Nephron (organoid): ENCODE measurements around the gene ZMIZ1.

ENCODE experiments used
- H3K27ac Mint-ChIP-seq, 3 experiments: 2 replicates each; pipeline ENCODE4 v1.8.0; 2020; ENCODE audit warnings: mixed read lengths in 3 of 3, mild to moderate bottlenecking in 2 of 3, moderate library complexity in 1 of 3
- H3K27me3 Mint-ChIP-seq: 2 replicates; pipeline ENCODE4 v1.8.0; 2021; ENCODE audit warnings: low read depth, mild to moderate bottlenecking, moderate library complexity, mixed read lengths
- H3K36me3 Mint-ChIP-seq: 2 replicates; pipeline ENCODE4 v1.8.0; 2020; ENCODE audit warnings: low read depth, mixed read lengths
- H3K4me1 Mint-ChIP-seq: 2 replicates; pipeline ENCODE4 v1.8.0; 2020; ENCODE audit warnings: mixed read lengths
- H3K4me3 Mint-ChIP-seq, 3 experiments: 2 replicates each; pipeline ENCODE4 v1.8.0; 2020; ENCODE audit warnings: mild to moderate bottlenecking in 3 of 3, mixed read lengths in 3 of 3, moderate library complexity in 2 of 3
- H3K9me3 Mint-ChIP-seq: 2 replicates; pipeline ENCODE4 v1.8.0; 2020; ENCODE audit warnings: mixed read lengths
- TF ChIP-seq, protein P1 (sequence below), 3 experiments: fragments of 200-600 bp; sonication (generic); IDR thresholded peaks; one replicate each; pipeline ENCODE4 v1.5.0; 2021; ENCODE audit warnings: antibody characterized with exemption in 3 of 3; ENCODE audit not compliant: unreplicated experiment in 3 of 3

The ZMIZ1 gene

DNA sequence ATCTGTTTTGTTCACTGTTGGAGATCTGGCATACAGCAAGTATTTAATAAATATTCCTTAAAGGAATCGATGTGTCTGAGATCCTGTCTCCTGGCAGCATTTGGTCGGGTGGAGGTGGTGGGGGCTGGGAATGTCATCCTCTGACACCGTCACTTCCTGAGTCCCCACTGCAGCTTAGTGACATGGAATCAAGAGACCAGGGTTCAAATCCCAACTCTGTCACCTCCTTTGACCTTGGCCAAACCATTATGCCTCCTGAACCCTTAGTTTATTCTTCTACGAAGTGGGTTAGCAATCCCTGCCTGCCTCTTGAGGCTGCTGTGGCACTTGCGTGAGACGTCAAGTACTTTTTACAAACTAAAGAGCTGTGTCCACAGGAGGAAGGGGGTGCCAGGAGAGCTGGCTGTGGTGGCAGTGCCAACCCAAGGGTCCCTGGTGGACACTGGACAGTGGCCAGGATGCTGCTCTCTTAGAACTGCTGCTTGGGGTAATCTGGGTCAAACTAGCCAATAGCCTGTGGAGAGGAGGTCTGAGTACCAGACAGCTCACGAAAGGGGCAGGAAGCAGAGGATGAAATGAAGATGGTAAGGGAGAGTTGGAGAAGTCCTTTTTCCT lies 8.0 kb upstream of the ZMIZ1 start:
- no peaks in the 10 kb centered on the region for H3K9me3 Mint-ChIP-seq
- TF ChIP-seq, protein P1, sequence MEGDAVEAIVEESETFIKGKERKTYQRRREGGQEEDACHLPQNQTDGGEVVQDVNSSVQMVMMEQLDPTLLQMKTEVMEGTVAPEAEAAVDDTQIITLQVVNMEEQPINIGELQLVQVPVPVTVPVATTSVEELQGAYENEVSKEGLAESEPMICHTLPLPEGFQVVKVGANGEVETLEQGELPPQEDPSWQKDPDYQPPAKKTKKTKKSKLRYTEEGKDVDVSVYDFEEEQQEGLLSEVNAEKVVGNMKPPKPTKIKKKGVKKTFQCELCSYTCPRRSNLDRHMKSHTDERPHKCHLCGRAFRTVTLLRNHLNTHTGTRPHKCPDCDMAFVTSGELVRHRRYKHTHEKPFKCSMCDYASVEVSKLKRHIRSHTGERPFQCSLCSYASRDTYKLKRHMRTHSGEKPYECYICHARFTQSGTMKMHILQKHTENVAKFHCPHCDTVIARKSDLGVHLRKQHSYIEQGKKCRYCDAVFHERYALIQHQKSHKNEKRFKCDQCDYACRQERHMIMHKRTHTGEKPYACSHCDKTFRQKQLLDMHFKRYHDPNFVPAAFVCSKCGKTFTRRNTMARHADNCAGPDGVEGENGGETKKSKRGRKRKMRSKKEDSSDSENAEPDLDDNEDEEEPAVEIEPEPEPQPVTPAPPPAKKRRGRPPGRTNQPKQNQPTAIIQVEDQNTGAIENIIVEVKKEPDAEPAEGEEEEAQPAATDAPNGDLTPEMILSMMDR (IDR thresholded peaks at IDR 0.05; ENCODE audit: unreplicated experiment in 3 of 3) = no peak
- peak overlapping the region; percentile 44 to 63 (median 45) for H3K27ac Mint-ChIP-seq
- peaks cover 35% of the 10 kb centered on the region for H3K27me3 Mint-ChIP-seq
- H3K36me3 Mint-ChIP-seq = no peaks in the 10 kb centered on the region
- peaks cover 19% of the 10 kb centered on the region for H3K4me1 Mint-ChIP-seq
- no peak overlapping the region for H3K4me3 Mint-ChIP-seq

DNA sequence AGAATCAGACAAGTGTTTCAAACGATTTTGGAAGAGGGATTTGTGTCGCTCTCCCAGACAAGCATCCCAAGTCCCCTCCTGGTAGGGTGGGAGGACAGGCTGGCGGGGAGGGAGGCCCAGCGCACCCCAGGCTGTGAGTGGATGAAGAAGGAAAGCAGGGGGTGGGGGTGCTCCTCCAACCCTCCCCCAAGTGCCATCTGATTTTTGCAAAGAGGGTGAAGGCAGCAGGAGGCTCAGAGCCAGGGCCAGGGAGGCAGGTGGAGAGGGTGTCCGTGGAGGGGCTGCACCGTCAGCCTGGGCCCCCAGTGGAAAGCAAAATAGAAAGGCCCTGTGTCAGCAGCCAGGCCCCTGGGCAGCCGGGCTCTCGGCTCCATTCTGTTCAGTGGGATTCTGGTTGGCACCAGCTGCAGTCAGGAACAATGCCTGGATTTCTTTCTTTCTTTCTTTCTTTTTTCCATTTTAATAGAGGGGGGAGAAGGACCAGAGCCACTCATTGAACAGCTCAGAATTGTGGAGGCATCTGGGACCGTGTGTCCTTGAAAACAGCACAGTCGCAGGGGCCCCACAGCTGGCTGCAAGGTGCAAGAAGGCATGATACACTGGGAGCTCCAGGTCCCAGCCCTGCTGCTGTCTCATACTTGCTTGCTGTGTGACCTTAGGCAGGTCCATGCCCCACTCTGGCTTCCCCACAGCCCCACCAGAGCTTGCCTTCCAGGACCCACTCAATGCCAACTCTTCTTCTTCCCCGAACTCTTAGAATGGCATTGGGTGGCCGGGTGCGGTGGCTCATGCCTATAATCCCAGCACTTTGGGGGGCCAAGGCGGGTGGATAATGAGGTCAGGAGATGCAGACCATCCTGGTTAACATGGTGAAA lies 7.1 kb upstream of the ZMIZ1 start:
- Mint-ChIP-seq H3K36me3 (no peaks in the 10 kb centered on the region), H3K27ac (peak overlapping the region; percentile 44 to 63 (median 45)), H3K9me3 (no peaks in the 10 kb centered on the region), H3K4me3 (no peak overlapping the region), H3K27me3 (peaks cover 31% of the 10 kb centered on the region), H3K4me1 (peaks cover 20% of the 10 kb centered on the region)
- TF ChIP-seq, protein P1 (IDR thresholded peaks at IDR 0.05; ENCODE audit: unreplicated experiment in 3 of 3) = no peak

DNA sequence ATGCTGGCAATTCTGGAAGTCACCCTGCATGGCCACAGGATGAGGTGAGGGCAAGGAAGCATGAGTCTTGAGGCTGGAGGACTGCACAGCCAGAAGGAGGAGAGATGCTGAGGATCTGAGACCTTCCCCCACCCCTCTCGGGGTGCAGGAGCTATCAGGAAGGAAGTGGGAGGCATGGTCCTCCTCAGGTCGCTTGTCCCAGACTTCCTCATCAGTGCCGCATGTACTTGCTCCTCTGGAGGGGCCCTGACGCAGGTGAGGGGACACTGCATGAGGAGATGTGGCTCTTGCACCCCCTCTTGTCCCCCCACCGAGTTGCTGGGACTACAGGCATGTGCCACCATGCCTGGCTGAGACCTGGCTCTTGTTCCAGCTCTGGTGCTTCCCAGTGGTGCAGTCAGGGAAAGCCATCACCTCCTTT lies 5.7 kb upstream of the ZMIZ1 start:
- peak overlapping the region in 1 of 3 experiments; percentile 41 for H3K27ac Mint-ChIP-seq
- no peak overlapping the region for H3K4me3 Mint-ChIP-seq
- H3K4me1 Mint-ChIP-seq = peaks cover 24% of the 10 kb centered on the region
- peaks cover 20% of the 10 kb centered on the region for H3K27me3 Mint-ChIP-seq
- no peaks in the 10 kb centered on the region for H3K36me3 Mint-ChIP-seq
- no peaks in the 10 kb centered on the region for H3K9me3 Mint-ChIP-seq
- TF ChIP-seq, protein P1 (IDR thresholded peaks at IDR 0.05; ENCODE audit: unreplicated experiment in 3 of 3) = no peak

DNA sequence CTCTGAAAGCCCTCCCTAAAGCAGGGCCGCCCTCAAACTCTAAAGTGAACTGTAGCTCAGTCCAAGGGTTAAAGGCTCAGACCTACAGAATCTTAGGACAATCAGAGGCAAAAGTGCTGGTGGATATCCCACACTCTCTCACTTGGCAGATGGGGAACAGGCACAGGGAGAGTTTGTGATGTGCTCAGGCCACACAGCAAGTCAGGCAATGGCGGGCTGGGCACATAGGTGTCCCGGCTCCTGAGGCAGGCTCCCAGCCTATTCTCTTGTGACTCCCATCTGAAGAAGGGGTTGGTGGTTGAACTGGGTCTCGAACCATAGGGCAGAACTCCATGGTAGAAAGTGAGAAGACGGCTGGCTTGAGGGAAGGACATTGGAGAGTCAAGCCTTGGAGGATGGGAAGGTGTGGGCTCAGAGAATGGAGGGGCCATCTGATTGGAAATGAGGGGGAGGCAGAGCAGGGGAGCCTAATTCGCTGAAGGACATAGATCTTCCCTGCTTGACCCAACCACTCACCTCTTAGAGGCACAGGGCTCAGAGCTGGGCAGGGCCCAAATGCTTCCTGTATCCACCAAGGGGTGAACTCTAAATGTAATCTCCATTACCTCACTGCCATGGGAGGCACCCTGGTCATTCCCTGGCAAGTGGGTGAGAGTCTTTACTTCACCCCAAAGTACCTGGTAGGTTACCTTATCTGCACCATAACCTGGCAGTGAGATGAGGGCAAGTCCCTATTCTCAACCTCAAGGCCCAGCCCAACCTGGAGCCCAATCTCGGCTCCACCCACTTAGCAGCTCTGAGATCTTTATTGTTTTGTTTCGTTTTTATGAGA lies 4.9 kb upstream of the ZMIZ1 start:
- Mint-ChIP-seq H3K9me3 (no peaks in the 10 kb centered on the region), H3K36me3 (no peaks in the 10 kb centered on the region), H3K27ac (peak overlapping the region in 2 of 3 experiments; percentile 23 to 81), H3K4me3 (peak overlapping the region in 1 of 3 experiments; percentile 22), H3K27me3 (peaks cover 20% of the 10 kb centered on the region), H3K4me1 (peaks cover 24% of the 10 kb centered on the region)
- TF ChIP-seq, protein P1 (IDR thresholded peaks at IDR 0.05; ENCODE audit: unreplicated experiment in 3 of 3) = no peak

DNA sequence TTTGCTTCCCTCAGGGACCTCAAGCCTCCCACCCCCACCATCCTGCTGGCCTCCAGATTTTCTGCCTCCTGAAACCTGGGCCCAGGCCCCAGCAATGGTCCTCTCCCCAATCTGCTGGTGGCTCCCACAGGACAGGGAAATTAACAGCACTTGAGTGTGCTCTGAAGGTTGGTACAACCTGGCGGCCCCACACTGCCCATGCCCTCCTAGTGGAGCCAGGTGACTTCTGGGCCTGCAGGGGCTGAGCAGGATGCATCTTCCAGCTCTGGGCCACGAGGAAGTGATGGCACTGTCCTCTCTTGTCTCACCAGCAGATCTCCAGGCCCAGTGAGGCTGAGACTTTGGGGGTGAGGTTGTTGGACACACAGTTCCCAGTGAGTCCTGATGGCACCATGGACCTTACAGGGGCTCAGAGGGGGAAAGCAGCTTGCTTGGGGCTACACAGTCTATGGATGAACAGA lies 3.6 kb upstream of the ZMIZ1 start:
- Mint-ChIP-seq H3K9me3 (no peaks in the 10 kb centered on the region), H3K36me3 (no peaks in the 10 kb centered on the region), H3K4me1 (peaks cover 20% of the 10 kb centered on the region), H3K27me3 (peaks cover 15% of the 10 kb centered on the region), H3K27ac (peak overlapping the region in 1 of 3 experiments; percentile 64), H3K4me3 (peak overlapping the region in 2 of 3 experiments; percentile 35 to 67)
- TF ChIP-seq, protein P1 (IDR thresholded peaks at IDR 0.05; ENCODE audit: unreplicated experiment in 3 of 3) = no peak
